Subcutaneous adipose tissue (tissue), 4 donors: Measurements from ENCODE around the gene CYBA. TPM values are rescaled to one million over a fixed set of nuclear protein-coding genes. Genes with fewer than 3 reads are reported as not detected.

Experiments used
- total RNA-seq, 4 donors: library from RNA; depleted of rRNA; stranded (reverse); fragments of >200 nt; gene quantifications; one replicate each; pipeline ENCODE4 v1.1.0, GENCODE V29; 2016
- TF ChIP-seq, protein P1 (sequence below): fragments of 450-650 bp; IDR thresholded peaks from one replicate; pipeline ENCODE4 v1.5.1; 2016; ENCODE audit warnings: low read depth, mild to moderate bottlenecking, control low read depth, antibody characterized with exemption, moderate library complexity

The CYBA gene
- total RNA-seq, 4 donors from 2014 or later, result 78.0 to 495 (median 196) TPM

DNA sequence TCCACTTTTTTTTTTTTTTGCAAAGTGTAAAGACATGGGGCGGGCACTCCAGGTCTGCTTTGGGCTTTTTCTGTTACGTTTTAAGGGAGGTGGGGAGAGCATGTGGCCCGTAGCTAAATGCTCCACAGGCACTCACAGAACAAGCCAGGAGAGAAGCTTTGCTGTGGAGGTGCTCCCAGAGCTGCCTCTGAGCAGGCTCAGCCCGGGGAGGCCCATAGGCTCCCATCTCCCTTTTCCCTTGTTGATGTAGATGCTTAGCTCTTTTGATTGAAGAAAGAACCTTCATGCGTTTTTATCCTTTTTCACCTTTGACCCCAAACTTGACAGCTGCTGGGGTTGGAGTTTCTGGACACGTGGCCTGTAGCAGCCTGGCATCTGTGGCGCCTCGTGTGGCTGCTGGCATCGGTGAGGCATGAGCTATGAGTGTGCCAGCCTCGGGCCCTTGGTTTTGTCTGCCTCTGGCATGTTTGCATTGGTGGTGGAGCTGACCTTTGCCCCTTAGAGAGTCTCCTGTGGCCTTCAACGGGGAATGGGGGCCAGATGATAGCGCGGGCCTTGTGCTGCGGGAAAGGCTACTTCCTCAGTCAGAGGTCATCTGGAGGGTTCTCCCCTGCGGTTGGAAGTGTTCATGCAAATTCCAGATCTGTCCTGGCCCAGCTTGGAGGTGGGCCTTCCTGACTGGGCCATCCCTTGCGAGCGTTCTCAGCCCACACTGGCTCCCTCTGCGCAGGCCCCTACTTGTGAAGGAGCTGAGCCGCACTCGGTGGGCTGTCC is 32.5 kb downstream of the CYBA start:
- TF ChIP-seq, protein P1, sequence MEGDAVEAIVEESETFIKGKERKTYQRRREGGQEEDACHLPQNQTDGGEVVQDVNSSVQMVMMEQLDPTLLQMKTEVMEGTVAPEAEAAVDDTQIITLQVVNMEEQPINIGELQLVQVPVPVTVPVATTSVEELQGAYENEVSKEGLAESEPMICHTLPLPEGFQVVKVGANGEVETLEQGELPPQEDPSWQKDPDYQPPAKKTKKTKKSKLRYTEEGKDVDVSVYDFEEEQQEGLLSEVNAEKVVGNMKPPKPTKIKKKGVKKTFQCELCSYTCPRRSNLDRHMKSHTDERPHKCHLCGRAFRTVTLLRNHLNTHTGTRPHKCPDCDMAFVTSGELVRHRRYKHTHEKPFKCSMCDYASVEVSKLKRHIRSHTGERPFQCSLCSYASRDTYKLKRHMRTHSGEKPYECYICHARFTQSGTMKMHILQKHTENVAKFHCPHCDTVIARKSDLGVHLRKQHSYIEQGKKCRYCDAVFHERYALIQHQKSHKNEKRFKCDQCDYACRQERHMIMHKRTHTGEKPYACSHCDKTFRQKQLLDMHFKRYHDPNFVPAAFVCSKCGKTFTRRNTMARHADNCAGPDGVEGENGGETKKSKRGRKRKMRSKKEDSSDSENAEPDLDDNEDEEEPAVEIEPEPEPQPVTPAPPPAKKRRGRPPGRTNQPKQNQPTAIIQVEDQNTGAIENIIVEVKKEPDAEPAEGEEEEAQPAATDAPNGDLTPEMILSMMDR, result no peak

DNA sequence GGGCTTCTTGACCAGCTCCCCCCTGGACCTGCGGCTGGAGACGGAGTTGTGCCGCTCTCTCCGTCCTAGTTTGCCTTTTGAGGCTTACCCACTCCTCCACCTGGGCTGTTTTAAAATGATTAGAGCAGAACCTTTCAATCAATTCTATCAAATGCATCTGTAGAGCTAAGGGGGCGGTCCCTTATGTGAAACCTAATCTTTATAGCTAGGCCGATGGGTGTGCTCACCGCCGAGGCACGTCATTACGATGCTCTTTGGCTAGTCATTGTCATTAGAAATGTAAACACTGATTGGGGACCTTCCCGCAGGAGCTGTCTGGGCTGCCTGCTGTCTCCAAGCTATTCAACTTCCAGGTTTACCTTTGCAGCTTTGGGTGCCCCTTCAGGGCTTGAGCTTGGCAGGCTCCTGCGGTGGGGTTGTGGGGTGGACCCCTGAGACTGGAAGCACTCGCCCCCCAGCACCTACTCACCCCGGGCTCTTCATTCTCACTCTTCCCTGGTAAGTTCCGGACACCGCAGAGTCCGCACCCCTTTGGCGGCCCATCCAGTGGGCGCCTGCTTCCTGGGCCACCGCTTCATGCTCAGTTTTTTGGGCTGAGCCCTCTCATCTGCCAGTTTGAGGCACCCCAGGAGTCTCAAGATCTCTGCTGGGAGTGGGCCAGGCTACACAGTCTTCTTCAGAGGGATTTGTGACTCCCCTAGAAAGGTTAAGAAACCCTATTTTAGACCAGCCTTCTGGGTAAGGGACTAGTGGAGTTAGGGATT is 33.4 kb downstream of the CYBA start:
- TF ChIP-seq, protein P1, result no peak

DNA sequence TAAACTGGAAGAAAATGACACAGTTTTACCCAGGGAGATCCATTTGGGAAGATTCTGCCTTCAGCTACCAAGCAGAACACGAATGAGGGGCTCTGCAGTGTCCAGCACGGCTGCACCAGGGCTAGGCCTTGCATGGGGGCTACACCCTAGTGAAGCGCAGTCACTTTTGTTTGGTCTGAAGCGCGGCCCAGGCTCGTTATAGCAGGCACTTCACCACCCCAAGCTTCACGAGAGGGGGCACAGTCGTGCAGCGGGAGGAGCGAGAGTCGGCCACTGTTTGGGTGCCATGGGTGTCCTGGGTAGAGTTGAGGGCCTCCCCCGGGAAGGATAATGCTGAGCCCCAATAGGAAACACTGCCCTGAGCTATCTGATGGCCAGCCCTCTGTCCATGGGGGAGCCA is 34.1 kb downstream of the CYBA start:
- TF ChIP-seq, protein P1, result no peak

DNA sequence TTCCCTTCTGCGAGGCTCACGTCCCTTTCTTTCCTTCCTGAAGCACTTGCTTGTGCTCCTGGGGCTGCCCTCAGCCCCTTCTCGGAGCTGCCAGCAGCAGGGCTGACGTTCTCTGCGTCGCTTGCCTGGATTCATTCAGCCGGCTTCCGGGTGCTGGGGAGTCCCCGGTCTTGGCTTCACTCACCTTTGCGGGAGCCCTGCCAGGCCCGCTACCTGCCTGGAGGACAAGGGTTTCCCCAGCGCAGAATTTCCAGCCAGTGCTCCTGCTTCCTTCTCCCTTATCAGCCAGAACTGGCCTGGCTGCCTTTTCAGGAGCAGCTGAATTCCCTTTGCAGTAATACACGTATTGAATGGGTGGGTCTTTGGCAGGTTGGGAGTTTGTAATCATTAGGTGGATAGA is 34.5 kb downstream of the CYBA start:
- TF ChIP-seq, protein P1, result no peak

DNA sequence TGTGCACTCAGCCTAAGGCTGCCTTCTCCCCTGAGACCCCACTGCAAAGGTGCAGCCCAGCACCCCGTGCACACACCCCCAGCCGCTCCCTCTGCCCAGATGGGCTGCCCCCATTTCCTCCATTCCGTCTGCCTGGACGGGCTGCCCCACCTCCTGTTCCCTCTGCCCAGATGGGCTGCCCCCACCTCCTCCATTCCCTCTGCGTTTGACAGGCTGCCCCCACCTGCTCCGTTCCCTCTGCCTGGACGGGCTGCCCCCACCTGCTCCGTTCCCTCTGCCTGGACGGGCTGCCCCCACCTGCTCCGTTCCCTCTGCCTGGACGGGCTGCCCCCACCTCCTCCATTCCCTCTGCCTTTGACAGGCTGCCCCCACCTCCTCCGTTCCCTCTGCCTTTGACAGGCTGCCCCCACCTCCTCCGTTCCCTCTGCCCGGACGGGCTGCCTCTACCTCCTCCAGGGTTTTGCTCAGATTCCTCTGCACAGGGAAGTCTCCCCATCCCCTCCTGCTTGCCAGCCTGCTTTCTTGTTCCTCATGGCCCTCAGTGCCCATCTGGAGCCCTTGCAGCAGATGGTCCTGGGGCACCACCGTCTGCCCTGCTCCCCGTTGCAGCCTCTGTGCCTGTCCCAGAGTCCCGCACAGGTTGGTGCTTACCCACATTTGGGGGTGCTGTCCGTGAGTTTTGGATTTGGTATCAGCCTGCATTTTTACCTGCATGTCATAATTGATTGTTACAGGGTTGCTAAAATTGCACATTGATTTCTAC is 35.9 kb downstream of the CYBA start:
- TF ChIP-seq, protein P1, result no peak

DNA sequence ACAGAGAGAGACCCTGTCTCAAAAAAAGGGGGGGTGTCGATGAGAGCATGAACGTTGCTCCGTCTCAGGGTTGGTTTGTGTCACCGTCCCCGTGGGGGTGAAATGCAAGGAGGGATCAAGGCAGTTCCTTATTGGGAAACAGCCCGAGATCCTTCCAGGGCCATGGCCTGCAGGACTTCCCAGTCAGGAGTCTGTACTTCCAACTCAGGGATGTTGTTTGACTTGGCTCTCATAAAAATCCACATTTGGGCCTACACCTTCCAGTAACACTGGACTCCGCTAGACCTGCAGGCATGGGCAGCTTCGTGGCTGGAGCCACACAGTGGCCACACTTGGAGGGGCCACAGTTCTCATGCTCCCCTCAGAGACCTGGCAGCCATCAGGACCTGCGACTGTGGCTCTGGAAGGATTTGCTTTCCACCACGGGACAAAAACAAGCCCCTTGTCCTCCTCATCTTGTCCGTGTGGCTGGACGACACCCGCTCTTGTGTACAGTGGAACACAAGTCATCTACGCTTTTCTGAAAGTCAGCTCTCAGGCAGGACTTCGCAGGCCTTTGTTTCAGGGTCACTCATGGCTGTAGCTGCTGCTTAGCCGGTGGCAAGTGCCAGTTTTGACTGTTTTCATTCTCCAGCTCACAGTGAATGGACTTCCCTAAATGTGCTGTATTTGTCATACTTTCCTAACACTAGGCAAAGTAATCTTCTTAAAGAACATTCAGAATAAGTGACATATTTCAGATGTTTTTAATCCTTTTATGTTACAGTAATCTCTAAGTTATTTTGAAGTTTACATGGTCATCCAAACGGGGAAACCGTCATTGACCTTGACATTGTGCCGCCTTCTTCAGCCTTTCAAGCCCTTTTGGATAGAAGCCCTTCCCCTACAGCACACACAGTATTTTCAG is 36.7 kb downstream of the CYBA start:
- TF ChIP-seq, protein P1, result no peak
